ENCODE results near the gene RASGRP4. TPM values are rescaled to one million over a fixed set of nuclear protein-coding genes. Genes with fewer than 3 reads are reported as not detected.
A peak's percentile ranks its signal among the peaks of the same experiment; 100 is the strongest.

RASGRP4 gene
- polyA plus RNA-seq, 2 of the 4 experiments (the other 2 are of a cell fraction), result 0.22 to 0.30 TPM

- TF ChIP-seq REST (IDR thresholded peaks at IDR 0.05), result peak; percentile 97
- TF ChIP-seq CHD2 (IDR thresholded peaks at IDR 0.05; ENCODE audit: low read length, partially characterized antibody), result no peak
- TF ChIP-seq TP53 (CRISPR knock-in tag; IDR thresholded peaks at IDR 0.05), result no peak
Measured at GRCh38 chr19:38455031-38455430, 29.0 kb upstream of the RASGRP4 start (continued).

- CTCF ChIA-PET, result interaction anchor here (0.6 to 3.0 kb wide), 6 partner anchors 9 to 524 kb away, joined by 3 to 13 read pairs (median 4); partner anchors contain the start of gene FAM98C
- TF ChIP-seq POLR2A (IDR thresholded peaks at IDR 0.05; ENCODE audit: low read length) (peak; percentile 17; the same call in 1 of the 2 replicates), BHLHE40 (IDR thresholded peaks at IDR 0.05; ENCODE audit: low read depth, low read length) (no peak)
- ATAC-seq, result no peak
- Histone ChIP-seq H3K9me3 (no peaks in the 10 kb centered on the region), H3K4me2 (no peak overlapping the region), H3K27ac (no peak overlapping the region), H3K4me1 (no peaks in the 10 kb centered on the region), H3K4me3 (no peak overlapping the region)
- POLR2A ChIA-PET, result no interaction called here
- DNase-seq (ENCODE audit: low read depth in 1 of 2, low spot score in 1 of 2), result no peak
- FAIRE-seq, result no peak
- 71% methylated on average over 3 of the region's 3 CpGs for WGBS (ENCODE audit: missing lambda C conversion rate)
Measured at GRCh38 chr19:38453596-38453995, 27.6 kb upstream of the RASGRP4 start.

GRCh38 chr19:38452430-38453366 is 26.7 kb upstream of the RASGRP4 start:
- ChIA-PET POLR2A (interaction anchor here (0.6 kb wide), 1 partner anchor 569 kb away, joined by 4 read pairs; no protein-coding TSS in a partner anchor), CTCF (interaction anchor here (0.5 to 3.0 kb wide), 6 partner anchors 12 to 621 kb away, joined by 3 to 13 read pairs (median 3); partner anchors contain the start of gene FAM98C)
- Histone ChIP-seq H3K9me3 (no peaks in the 10 kb centered on the region), H3K4me2 (no peak overlapping the region), H3K4me3 (no peak overlapping the region), H3K4me1 (no peaks in the 10 kb centered on the region), H3K27ac (no peak overlapping the region)
- FAIRE-seq (no peak), DNase-seq (ENCODE audit: low read depth in 1 of 2, low spot score in 1 of 2) (peak in 1 of 2 experiments; percentile 69), ATAC-seq (peak; percentile 4 to 66; a peak in 3 of 6 replicates)
- TF ChIP-seq EP300 (IDR thresholded peaks at IDR 0.05), result no peak
- TF ChIP-seq RAD21 (conservative IDR thresholded peaks at IDR 0.05 in 1 of 2, IDR thresholded peaks at IDR 0.05 in 1 of 2), result no peak
- TF ChIP-seq NPAS2 (CRISPR knock-in tag; IDR thresholded peaks at IDR 0.05; ENCODE audit: borderline replicate concordance), result no peak
- TF ChIP-seq CTCF (IDR thresholded peaks at IDR 0.05), result no peak
- no peak for TF ChIP-seq JUN (IDR thresholded peaks at IDR 0.05)
- no peak for TF ChIP-seq CHD4 (IDR thresholded peaks at IDR 0.05; ENCODE audit: borderline replicate concordance)
- TF ChIP-seq FOSB (CRISPR knock-in tag; IDR thresholded peaks at IDR 0.05), result no peak
- no peak for TF ChIP-seq ZC3H11A (IDR thresholded peaks at IDR 0.05)
- TF ChIP-seq NR3C1 (IDR thresholded peaks at IDR 0.05), result no peak
- TF ChIP-seq ATOH8 (CRISPR knock-in tag; IDR thresholded peaks at IDR 0.05; ENCODE audit: low read depth), result no peak
- TF ChIP-seq E2F6 (IDR thresholded peaks at IDR 0.05; ENCODE audit: borderline replicate concordance, low read depth), result no peak
- TF ChIP-seq POLR2AphosphoS2 (conservative IDR thresholded peaks at IDR 0.05; ENCODE audit: low read length), result no peak
- TF ChIP-seq HEYL (CRISPR knock-in tag; IDR thresholded peaks at IDR 0.05), result no peak
- no peak for TF ChIP-seq CBX8 (IDR thresholded peaks at IDR 0.05)
- 61% methylated on average over 40 of the region's 45 CpGs for WGBS (ENCODE audit: missing lambda C conversion rate)

Measured in A549 (cell line).